ENCODE measurements around the gene EXOSC10. TPM values are rescaled to one million over a fixed set of nuclear protein-coding genes. Genes with fewer than 3 reads are reported as not detected.
A peak's percentile ranks its signal among the peaks of the same experiment; 100 is the strongest.

EXOSC10 gene
- total RNA-seq, 1 donor from 2014 or later: 49.1 TPM

DNA sequence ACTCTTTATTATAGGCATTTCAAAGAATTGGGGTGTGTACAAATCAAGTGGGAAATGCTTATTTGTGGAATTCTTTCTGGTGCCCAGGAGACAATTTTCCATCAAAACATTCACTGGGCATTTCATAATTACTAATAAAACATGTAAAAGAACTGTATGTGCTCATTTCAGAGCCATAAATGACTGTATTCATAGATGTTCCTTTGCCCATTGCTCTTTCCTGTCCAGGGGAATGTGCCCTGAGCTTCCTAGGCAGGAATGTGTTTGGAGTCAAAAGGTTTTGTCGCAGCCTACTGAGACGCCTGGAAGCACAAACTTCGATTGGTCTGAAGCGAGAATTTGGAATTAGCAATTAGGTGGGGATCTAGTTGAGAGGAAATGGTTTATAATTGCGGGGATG, 43.7 kb upstream of the EXOSC10 start:
- TF ChIP-seq CTCF (IDR thresholded peaks at IDR 0.05): no peak
- DNase-seq (ENCODE audit: low spot score): no peak
- H3K9me3 Mint-ChIP-seq (ENCODE audit: low read depth): no peaks in the 10 kb centered on the region
- no peak overlapping the region for H3K4me3 Mint-ChIP-seq (ENCODE audit: unreplicated experiment)
- H3K27ac Mint-ChIP-seq (ENCODE audit: unreplicated experiment): peak overlapping the region; percentile 67
- no peaks in the 10 kb centered on the region for H3K27me3 Mint-ChIP-seq (ENCODE audit: low read depth)
- H3K4me1 Mint-ChIP-seq (ENCODE audit: low read depth): peaks cover 16% of the 10 kb centered on the region
- peaks cover 35% of the 10 kb centered on the region for H3K36me3 Mint-ChIP-seq (ENCODE audit: low read depth)

- no peak for TF ChIP-seq CTCF (IDR thresholded peaks at IDR 0.05)
- DNase-seq (ENCODE audit: low spot score): no peak
- peaks cover 36% of the 10 kb centered on the region for H3K36me3 Mint-ChIP-seq (ENCODE audit: low read depth)
- no peaks in the 10 kb centered on the region for H3K27me3 Mint-ChIP-seq (ENCODE audit: low read depth)
- H3K4me1 Mint-ChIP-seq (ENCODE audit: low read depth): peaks cover 16% of the 10 kb centered on the region
- H3K4me3 Mint-ChIP-seq (ENCODE audit: unreplicated experiment): no peak overlapping the region
- no peaks in the 10 kb centered on the region for H3K9me3 Mint-ChIP-seq (ENCODE audit: low read depth)
- no peak overlapping the region for H3K27ac Mint-ChIP-seq (ENCODE audit: unreplicated experiment)
Measured at GRCh38 chr1:11142618-11143391, 43.1 kb upstream of the EXOSC10 start.

DNA sequence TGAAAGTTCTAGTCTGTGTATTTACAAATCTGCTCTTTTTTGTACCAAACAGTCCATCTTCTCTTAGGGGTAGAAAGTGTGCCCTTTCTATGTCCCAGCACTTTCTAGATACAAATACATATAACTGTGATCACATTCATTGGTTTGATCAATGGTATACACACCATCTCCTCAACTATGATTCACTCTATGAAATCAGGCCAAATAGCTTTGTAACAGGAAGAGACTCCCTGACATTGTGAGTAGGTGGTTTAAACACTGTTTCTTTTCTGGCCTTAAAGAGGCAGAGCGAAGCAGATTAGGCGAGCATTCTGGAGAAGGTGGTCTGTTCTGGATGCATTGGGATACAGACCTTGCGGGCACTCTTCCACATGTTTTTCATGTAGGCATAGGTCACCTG, 39.3 kb upstream of the EXOSC10 start:
- DNase-seq (ENCODE audit: low spot score): no peak
- Mint-ChIP-seq H3K9me3 (ENCODE audit: low read depth) (no peaks in the 10 kb centered on the region), H3K36me3 (ENCODE audit: low read depth) (peaks cover 26% of the 10 kb centered on the region), H3K27ac (ENCODE audit: unreplicated experiment) (no peak overlapping the region), H3K4me3 (ENCODE audit: unreplicated experiment) (no peak overlapping the region), H3K4me1 (ENCODE audit: low read depth) (peaks cover 10% of the 10 kb centered on the region), H3K27me3 (ENCODE audit: low read depth) (no peaks in the 10 kb centered on the region)
- no peak for TF ChIP-seq CTCF (IDR thresholded peaks at IDR 0.05)

GRCh38 chr1:11138029-11138428, 38.4 kb upstream of the EXOSC10 start:
- Mint-ChIP-seq H3K27ac (ENCODE audit: unreplicated experiment) (no peak overlapping the region), H3K9me3 (ENCODE audit: low read depth) (no peaks in the 10 kb centered on the region), H3K4me1 (ENCODE audit: low read depth) (peaks cover under 1% of the 10 kb centered on the region), H3K36me3 (ENCODE audit: low read depth) (peaks cover 24% of the 10 kb centered on the region), H3K4me3 (ENCODE audit: unreplicated experiment) (no peak overlapping the region), H3K27me3 (ENCODE audit: low read depth) (no peaks in the 10 kb centered on the region)
- no peak for DNase-seq (ENCODE audit: low spot score)
- TF ChIP-seq CTCF (IDR thresholded peaks at IDR 0.05): no peak

GRCh38 chr1:11134898-11135266, 35.2 kb upstream of the EXOSC10 start:
- Mint-ChIP-seq H3K4me3 (ENCODE audit: unreplicated experiment) (no peak overlapping the region), H3K27ac (ENCODE audit: unreplicated experiment) (no peak overlapping the region), H3K36me3 (ENCODE audit: low read depth) (peaks cover 36% of the 10 kb centered on the region), H3K9me3 (ENCODE audit: low read depth) (no peaks in the 10 kb centered on the region), H3K4me1 (ENCODE audit: low read depth) (no peaks in the 10 kb centered on the region), H3K27me3 (ENCODE audit: low read depth) (no peaks in the 10 kb centered on the region)
- no peak for DNase-seq (ENCODE audit: low spot score)
- TF ChIP-seq CTCF (IDR thresholded peaks at IDR 0.05): no peak
